ENCODE measurements around the gene CTSD. TPM values are rescaled to one million over a fixed set of nuclear protein-coding genes. Genes with fewer than 3 reads are reported as not detected.

The CTSD gene
- total RNA-seq, 1 donor from 2014 or later = 425 TPM

- no peaks in the 10 kb centered on the region for H3K36me3 ChIP-seq (ENCODE audit: control insufficient read depth, insufficient read depth, low read length)
- no peak for TF ChIP-seq CTCF (IDR thresholded peaks at IDR 0.05; ENCODE audit: insufficient read depth, low read length, poor library complexity, severe bottlenecking)
- H3K4me3 ChIP-seq (ENCODE audit: low read depth, low read length) = no peak overlapping the region
- H3K27me3 ChIP-seq (ENCODE audit: control insufficient read depth, insufficient read depth, low read length) = peaks cover 10% of the 10 kb centered on the region
- DNase-seq (ENCODE audit: low read depth) = no peak
Measured at GRCh38 chr11:1792461-1792860, 28.7 kb upstream of the CTSD start.

- no peak for DNase-seq (ENCODE audit: low read depth)
- TF ChIP-seq CTCF (IDR thresholded peaks at IDR 0.05; ENCODE audit: insufficient read depth, low read length, poor library complexity, severe bottlenecking) = no peak
- Histone ChIP-seq H3K36me3 (ENCODE audit: control insufficient read depth, insufficient read depth, low read length) (no peaks in the 10 kb centered on the region), H3K4me3 (ENCODE audit: low read depth, low read length) (no peak overlapping the region), H3K27me3 (ENCODE audit: control insufficient read depth, insufficient read depth, low read length) (peaks cover 10% of the 10 kb centered on the region)
Measured at GRCh38 chr11:1791912-1792311, 28.2 kb upstream of the CTSD start.

GRCh38 chr11:1786466-1786865 lies 22.7 kb upstream of the CTSD start:
- Histone ChIP-seq H3K27me3 (ENCODE audit: control insufficient read depth, insufficient read depth, low read length) (no peaks in the 10 kb centered on the region), H3K36me3 (ENCODE audit: control insufficient read depth, insufficient read depth, low read length) (no peaks in the 10 kb centered on the region), H3K4me3 (ENCODE audit: low read depth, low read length) (no peak overlapping the region)
- no peak for DNase-seq (ENCODE audit: low read depth)
- no peak for TF ChIP-seq CTCF (IDR thresholded peaks at IDR 0.05; ENCODE audit: insufficient read depth, low read length, poor library complexity, severe bottlenecking)

- Histone ChIP-seq H3K36me3 (ENCODE audit: control insufficient read depth, insufficient read depth, low read length) (no peaks in the 10 kb centered on the region), H3K4me3 (ENCODE audit: low read depth, low read length) (no peak overlapping the region), H3K27me3 (ENCODE audit: control insufficient read depth, insufficient read depth, low read length) (no peaks in the 10 kb centered on the region)
- no peak for DNase-seq (ENCODE audit: low read depth)
- no peak for TF ChIP-seq CTCF (IDR thresholded peaks at IDR 0.05; ENCODE audit: insufficient read depth, low read length, poor library complexity, severe bottlenecking)
Measured at GRCh38 chr11:1785749-1786413, 22.2 kb upstream of the CTSD start.

- Histone ChIP-seq H3K4me3 (ENCODE audit: low read depth, low read length) (no peak overlapping the region), H3K36me3 (ENCODE audit: control insufficient read depth, insufficient read depth, low read length) (no peaks in the 10 kb centered on the region), H3K27me3 (ENCODE audit: control insufficient read depth, insufficient read depth, low read length) (no peaks in the 10 kb centered on the region)
- TF ChIP-seq CTCF (IDR thresholded peaks at IDR 0.05; ENCODE audit: insufficient read depth, low read length, poor library complexity, severe bottlenecking) = no peak
- no peak for DNase-seq (ENCODE audit: low read depth)
Measured at GRCh38 chr11:1784761-1785650, 21.3 kb upstream of the CTSD start.
